Lower leg skin (tissue), 3 donors: ENCODE data around the gene CD47.

Experiments
- POLR2A ChIP-seq, 2 donors: fragments of 450-650 bp; IDR thresholded peaks; one replicate each; pipeline ENCODE4 v1.6.1; 2016 to 2017; ENCODE audit warnings: antibody characterized with exemption in 2 of 2, mild to moderate bottlenecking in 1 of 2, moderate library complexity in 1 of 2
- TF ChIP-seq, protein P1 (sequence below), 3 donors: fragments of 450-650 bp; IDR thresholded peaks; one replicate each; pipeline ENCODE4 v1.5.1; 2016; ENCODE audit warnings: antibody characterized with exemption in 3 of 3, mild to moderate bottlenecking in 3 of 3, moderate library complexity in 2 of 3

DNA sequence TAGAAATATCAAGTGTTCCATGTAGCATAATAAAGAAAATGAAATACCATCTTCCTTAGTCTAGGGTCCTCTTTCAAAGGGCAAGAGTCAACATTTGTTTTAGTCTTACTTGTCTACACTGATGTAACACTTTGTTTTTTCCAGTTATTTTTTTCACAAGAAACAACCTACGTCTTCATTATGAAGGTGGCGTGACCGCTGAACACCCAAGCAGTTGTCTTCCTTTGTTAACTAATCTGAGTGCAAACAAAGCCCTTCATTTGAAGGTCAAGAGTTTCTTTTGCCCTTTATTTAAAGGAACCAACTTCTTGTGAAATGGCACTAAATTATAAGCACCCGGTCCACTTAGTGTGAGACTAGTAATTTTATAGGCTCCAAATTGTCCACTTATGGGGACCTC is 73.2 kb downstream of the CD47 start:
- TF ChIP-seq, protein P1, sequence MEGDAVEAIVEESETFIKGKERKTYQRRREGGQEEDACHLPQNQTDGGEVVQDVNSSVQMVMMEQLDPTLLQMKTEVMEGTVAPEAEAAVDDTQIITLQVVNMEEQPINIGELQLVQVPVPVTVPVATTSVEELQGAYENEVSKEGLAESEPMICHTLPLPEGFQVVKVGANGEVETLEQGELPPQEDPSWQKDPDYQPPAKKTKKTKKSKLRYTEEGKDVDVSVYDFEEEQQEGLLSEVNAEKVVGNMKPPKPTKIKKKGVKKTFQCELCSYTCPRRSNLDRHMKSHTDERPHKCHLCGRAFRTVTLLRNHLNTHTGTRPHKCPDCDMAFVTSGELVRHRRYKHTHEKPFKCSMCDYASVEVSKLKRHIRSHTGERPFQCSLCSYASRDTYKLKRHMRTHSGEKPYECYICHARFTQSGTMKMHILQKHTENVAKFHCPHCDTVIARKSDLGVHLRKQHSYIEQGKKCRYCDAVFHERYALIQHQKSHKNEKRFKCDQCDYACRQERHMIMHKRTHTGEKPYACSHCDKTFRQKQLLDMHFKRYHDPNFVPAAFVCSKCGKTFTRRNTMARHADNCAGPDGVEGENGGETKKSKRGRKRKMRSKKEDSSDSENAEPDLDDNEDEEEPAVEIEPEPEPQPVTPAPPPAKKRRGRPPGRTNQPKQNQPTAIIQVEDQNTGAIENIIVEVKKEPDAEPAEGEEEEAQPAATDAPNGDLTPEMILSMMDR (IDR thresholded peaks at IDR 0.05) = no peak
- no peak for TF ChIP-seq POLR2A (IDR thresholded peaks at IDR 0.05)
